Measurements from ENCODE around the gene SAMD13. TPM values are rescaled to one million over a fixed set of nuclear protein-coding genes. Genes with fewer than 3 reads are reported as not detected.
"Not testable (repeated sequence)": the region's sequence is repeated elsewhere in the genome, so short reads cannot be mapped to it uniquely, and the experiment has no call there.

Gene SAMD13
- total RNA-seq, 1 donor from 2014 or later, result 14.3 TPM

- no peak overlapping the region for H3K4me3 Mint-ChIP-seq (ENCODE audit: low read depth)
- DNase-seq (ENCODE audit: low spot score, unreplicated experiment), result no peak
- peaks cover 36% of the 10 kb centered on the region for H3K4me1 Mint-ChIP-seq (ENCODE audit: low read depth)
These were observed 18.7 kb upstream of the SAMD13 start for GRCh38 chr1:84282780-84283333.

GRCh38 chr1:84283381-84283780, 18.1 kb upstream of the SAMD13 start:
- peaks cover 45% of the 10 kb centered on the region for H3K9me3 Mint-ChIP-seq (ENCODE audit: low read depth)
- H3K27me3 Mint-ChIP-seq, result no peaks in the 10 kb centered on the region
- peaks cover 36% of the 10 kb centered on the region for H3K36me3 Mint-ChIP-seq (ENCODE audit: insufficient read depth)
- peak overlapping the region; percentile 19 for H3K27ac Mint-ChIP-seq
- TF ChIP-seq CTCF (IDR thresholded peaks at IDR 0.05; ENCODE audit: unreplicated experiment), result no peak
- no peak for DNase-seq (ENCODE audit: low spot score, unreplicated experiment)
- H3K4me1 Mint-ChIP-seq (ENCODE audit: low read depth), result peaks cover 31% of the 10 kb centered on the region
- no peak overlapping the region for H3K4me3 Mint-ChIP-seq (ENCODE audit: low read depth)

More at GRCh38 chr1:84282780-84283333, 18.7 kb upstream of the SAMD13 start:
- peaks cover 35% of the 10 kb centered on the region for H3K36me3 Mint-ChIP-seq (ENCODE audit: insufficient read depth)
- H3K9me3 Mint-ChIP-seq (ENCODE audit: low read depth), result peaks cover 46% of the 10 kb centered on the region
- peak overlapping the region; percentile 73 for H3K27ac Mint-ChIP-seq
- no peaks in the 10 kb centered on the region for H3K27me3 Mint-ChIP-seq
- no peak for TF ChIP-seq CTCF (IDR thresholded peaks at IDR 0.05; ENCODE audit: unreplicated experiment)

DNA sequence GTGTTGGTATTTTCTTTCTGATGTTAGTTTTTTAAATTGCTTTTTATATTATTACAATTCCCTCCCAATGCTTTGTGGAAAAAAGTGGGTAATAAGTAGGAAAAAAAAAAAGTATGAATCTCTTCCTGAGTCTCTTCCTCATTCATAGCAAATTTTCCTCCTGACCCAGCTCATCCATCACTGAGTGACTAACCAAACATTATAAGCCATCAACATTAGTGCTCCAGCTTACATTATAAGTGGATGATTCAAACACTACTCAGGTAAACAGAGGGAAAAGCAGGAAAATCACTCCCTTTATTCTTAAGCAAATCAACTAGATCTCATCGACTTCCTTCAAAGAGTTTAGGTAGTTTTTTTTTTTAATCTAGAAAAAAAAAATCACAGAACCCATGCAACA, 15.4 kb upstream of the SAMD13 start:
- peak overlapping the region; percentile 82 for H3K27ac Mint-ChIP-seq
- H3K27me3 Mint-ChIP-seq, result no peaks in the 10 kb centered on the region
- DNase-seq (ENCODE audit: low spot score, unreplicated experiment), result no peak
- peaks cover 20% of the 10 kb centered on the region for H3K4me1 Mint-ChIP-seq (ENCODE audit: low read depth)
- H3K9me3 Mint-ChIP-seq (ENCODE audit: low read depth), result peaks cover 53% of the 10 kb centered on the region
- H3K36me3 Mint-ChIP-seq (ENCODE audit: insufficient read depth), result peaks cover 46% of the 10 kb centered on the region
- no peak overlapping the region for H3K4me3 Mint-ChIP-seq (ENCODE audit: low read depth)
- no peak for TF ChIP-seq CTCF (IDR thresholded peaks at IDR 0.05; ENCODE audit: unreplicated experiment)

DNA sequence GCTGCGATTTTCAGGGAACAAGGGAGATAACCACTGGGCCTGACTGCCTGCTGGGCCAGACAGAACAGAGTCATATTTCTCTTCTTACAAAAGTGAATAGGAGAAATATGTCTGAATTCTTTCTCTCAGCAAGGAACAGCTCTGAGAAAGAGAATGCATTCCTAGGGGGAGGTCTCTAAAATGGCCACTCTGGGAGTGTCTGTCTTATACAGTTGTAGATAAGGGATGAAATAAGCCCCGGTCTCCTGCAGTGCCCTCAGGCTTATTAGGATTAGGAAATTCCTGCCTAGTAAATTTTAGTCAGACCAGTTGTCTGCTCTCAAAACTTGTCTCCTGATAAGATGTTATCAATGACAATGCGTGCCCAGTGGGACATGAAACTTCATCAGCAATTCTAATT, 14.1 kb upstream of the SAMD13 start:
- H3K27ac Mint-ChIP-seq; DNase-seq (ENCODE audit: low spot score, unreplicated experiment): not testable (repeated sequence)

DNA sequence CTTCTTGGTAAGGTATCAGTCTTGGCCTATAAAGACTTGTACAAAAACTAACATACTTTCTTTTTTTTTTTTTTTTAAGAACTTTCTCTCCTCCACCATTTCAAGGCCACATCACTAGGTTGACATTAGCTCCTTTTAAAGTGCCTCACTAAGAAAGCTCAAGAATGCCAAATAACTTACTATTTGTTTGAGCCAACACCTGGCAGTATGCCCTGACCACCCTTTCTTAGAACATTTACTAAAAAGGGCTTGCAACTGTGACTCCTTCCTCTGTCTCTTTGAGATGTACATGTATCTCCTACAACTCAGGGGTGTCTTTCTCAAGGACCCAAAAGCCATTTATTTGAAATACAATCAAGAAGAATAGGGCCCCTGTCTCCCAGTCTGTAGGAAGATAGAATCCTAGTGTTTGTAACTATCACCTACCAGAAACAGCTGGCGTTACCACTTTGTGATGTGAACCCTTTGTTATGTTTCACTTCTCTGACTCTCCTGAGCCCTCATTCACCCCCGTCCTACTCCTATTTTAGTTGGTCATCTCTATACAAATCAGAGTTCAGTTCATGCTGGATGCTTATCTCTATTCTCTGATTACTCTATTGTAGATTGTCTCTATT, 12.2 kb upstream of the SAMD13 start:
- no peak for TF ChIP-seq CTCF (IDR thresholded peaks at IDR 0.05; ENCODE audit: unreplicated experiment)
- Mint-ChIP-seq H3K36me3 (ENCODE audit: insufficient read depth) (peaks cover 62% of the 10 kb centered on the region), H3K9me3 (ENCODE audit: low read depth) (peaks cover 63% of the 10 kb centered on the region), H3K4me1 (ENCODE audit: low read depth) (peaks cover 8% of the 10 kb centered on the region), H3K27ac (no peak overlapping the region), H3K4me3 (ENCODE audit: low read depth) (no peak overlapping the region), H3K27me3 (no peaks in the 10 kb centered on the region)
- no peak for DNase-seq (ENCODE audit: low spot score, unreplicated experiment)

More for the DNA sequence above, 14.1 kb upstream of the SAMD13 start:
- not testable (repeated sequence) for H3K27me3 Mint-ChIP-seq; H3K4me3 Mint-ChIP-seq (ENCODE audit: low read depth)
- peaks cover 56% of the 10 kb centered on the region for H3K36me3 Mint-ChIP-seq (ENCODE audit: insufficient read depth)
- peaks cover 19% of the 10 kb centered on the region for H3K4me1 Mint-ChIP-seq (ENCODE audit: low read depth)
- peaks cover 65% of the 10 kb centered on the region for H3K9me3 Mint-ChIP-seq (ENCODE audit: low read depth)

Data from progenitor cell of endocrine pancreas (in vitro differentiated cells).